ENCODE data around the gene ADARB2. TPM values are rescaled to one million over a fixed set of nuclear protein-coding genes. Genes with fewer than 3 reads are reported as not detected.

Gene ADARB2
- total RNA-seq, 2 experiments from 2014 or later: 0.28 to 0.40 TPM

DNA sequence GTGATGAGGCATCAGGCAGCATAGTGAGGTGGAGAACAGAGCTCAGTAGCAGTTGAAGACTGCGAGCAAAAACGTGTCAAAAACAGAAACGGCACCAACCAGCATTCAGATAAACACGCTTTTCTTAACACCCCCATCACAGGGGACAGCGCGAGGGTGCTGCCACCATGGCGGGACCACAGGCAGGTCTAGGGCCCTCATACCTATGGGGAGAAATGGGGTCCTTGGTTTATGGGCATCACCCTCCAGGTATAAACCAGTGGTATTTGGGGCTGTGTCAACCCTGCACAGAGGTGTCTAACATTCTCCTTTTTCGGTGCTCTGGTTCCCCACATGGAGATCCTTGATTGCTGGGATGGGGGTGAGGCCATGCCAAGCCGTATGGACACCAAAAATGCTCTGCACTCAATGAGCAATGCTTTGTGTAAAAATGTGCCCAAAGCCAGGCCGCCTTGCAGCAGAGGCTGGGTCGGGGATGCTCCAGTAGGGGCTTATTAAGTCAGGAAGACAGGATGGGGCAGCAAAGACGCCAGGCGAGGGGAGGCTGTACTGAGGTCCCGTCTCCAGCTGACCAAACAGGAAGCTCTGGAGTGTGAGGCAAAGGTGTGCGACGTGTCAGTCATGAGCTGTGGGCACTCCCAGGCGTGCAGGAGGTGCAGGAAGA is 489.6 kb downstream of the ADARB2 start:
- H3K9me3 Mint-ChIP-seq: peaks cover 7% of the 10 kb centered on the region
- H3K27me3 Mint-ChIP-seq: peaks cover 46% of the 10 kb centered on the region
- H3K27ac Mint-ChIP-seq: no peak overlapping the region
- peaks cover 3% of the 10 kb centered on the region for H3K4me1 Mint-ChIP-seq
- DNase-seq: no peak
- no peak overlapping the region for H3K4me3 Mint-ChIP-seq
- ATAC-seq (ENCODE audit: low read depth): no peak
- no peaks in the 10 kb centered on the region for H3K36me3 Mint-ChIP-seq
- POLR2A ChIA-PET: no interaction called here

- POLR2A ChIA-PET: no interaction called here
- peaks cover 7% of the 10 kb centered on the region for H3K9me3 Mint-ChIP-seq
- ATAC-seq (ENCODE audit: low read depth): no peak
These were observed 492.8 kb downstream of the ADARB2 start for GRCh38 chr10:1244493-1244892.

GRCh38 chr10:1243486-1244234 is 493.7 kb downstream of the ADARB2 start:
- POLR2A ChIA-PET: interaction anchor here (0.6 kb wide), 1 partner anchor 9 kb away, joined by 4 read pairs; no protein-coding TSS in a partner anchor
- peaks cover 2% of the 10 kb centered on the region for H3K36me3 Mint-ChIP-seq
- no peak overlapping the region for H3K4me3 Mint-ChIP-seq
- peaks cover 19% of the 10 kb centered on the region for H3K27me3 Mint-ChIP-seq
- DNase-seq (no peak), ATAC-seq (ENCODE audit: low read depth) (no peak)
- H3K4me1 Mint-ChIP-seq: peaks cover 9% of the 10 kb centered on the region
- peaks cover 7% of the 10 kb centered on the region for H3K9me3 Mint-ChIP-seq
- no peak overlapping the region for H3K27ac Mint-ChIP-seq

More at GRCh38 chr10:1244493-1244892, 492.8 kb downstream of the ADARB2 start:
- no peak for DNase-seq
- Mint-ChIP-seq H3K4me3 (no peak overlapping the region), H3K27ac (no peak overlapping the region), H3K4me1 (peaks cover 9% of the 10 kb centered on the region), H3K36me3 (peaks cover 2% of the 10 kb centered on the region), H3K27me3 (peaks cover 22% of the 10 kb centered on the region)

GRCh38 chr10:1242975-1243374 is 494.4 kb downstream of the ADARB2 start:
- DNase-seq (no peak), ATAC-seq (ENCODE audit: low read depth) (no peak)
- Mint-ChIP-seq H3K4me3 (no peak overlapping the region), H3K36me3 (peaks cover 2% of the 10 kb centered on the region), H3K27me3 (peaks cover 12% of the 10 kb centered on the region), H3K4me1 (peaks cover 8% of the 10 kb centered on the region), H3K27ac (no peak overlapping the region), H3K9me3 (peaks cover 7% of the 10 kb centered on the region)
- POLR2A ChIA-PET: no interaction called here

GRCh38 chr10:1241973-1242935 is 495.1 kb downstream of the ADARB2 start:
- H3K27ac Mint-ChIP-seq: no peak overlapping the region
- no peak for ATAC-seq (ENCODE audit: low read depth)
- no peak overlapping the region for H3K4me3 Mint-ChIP-seq
- H3K36me3 Mint-ChIP-seq: peaks cover 2% of the 10 kb centered on the region
- POLR2A ChIA-PET: no interaction called here
- H3K27me3 Mint-ChIP-seq: peaks cover 5% of the 10 kb centered on the region
- peaks cover 7% of the 10 kb centered on the region for H3K9me3 Mint-ChIP-seq
- peaks cover 6% of the 10 kb centered on the region for H3K4me1 Mint-ChIP-seq
- no peak for DNase-seq

DNA sequence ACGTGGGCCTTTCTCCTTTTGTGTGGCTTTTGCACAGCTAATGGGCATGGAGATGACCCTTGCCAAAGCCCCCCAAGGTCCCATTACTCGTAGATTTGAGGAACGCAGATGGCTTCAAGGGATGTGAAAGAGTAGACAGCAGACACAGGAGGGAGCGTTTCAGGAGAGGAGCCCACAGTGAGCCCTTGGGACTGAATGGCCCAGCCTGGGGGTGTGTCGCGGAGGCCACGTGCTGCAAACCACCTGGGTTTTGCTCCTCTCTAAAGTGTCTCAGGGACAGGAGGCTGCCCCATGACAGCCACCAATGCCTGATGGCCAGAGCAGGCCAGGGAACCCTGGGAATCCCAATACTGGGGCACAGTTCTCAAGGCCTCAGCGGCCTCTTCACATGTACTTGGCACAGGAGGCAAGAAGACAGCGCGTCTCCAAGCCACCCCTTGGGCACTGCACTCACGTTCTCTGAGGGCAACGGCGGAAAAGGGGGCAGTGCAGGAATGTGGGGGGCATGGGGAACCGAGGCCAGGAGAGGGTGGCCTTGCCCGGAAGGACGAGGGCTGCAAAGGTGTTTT is 495.9 kb downstream of the ADARB2 start:
- Mint-ChIP-seq H3K9me3 (peaks cover 6% of the 10 kb centered on the region), H3K4me1 (peaks cover 6% of the 10 kb centered on the region), H3K27me3 (peaks cover 5% of the 10 kb centered on the region), H3K4me3 (no peak overlapping the region), H3K27ac (peak overlapping the region; percentile 25), H3K36me3 (peaks cover 2% of the 10 kb centered on the region)
- DNase-seq: no peak
- POLR2A ChIA-PET: no interaction called here
- ATAC-seq (ENCODE audit: low read depth): no peak

GRCh38 chr10:1240341-1240775 is 497.0 kb downstream of the ADARB2 start:
- POLR2A ChIA-PET: no interaction called here
- Mint-ChIP-seq H3K9me3 (peaks cover 6% of the 10 kb centered on the region), H3K27me3 (peaks cover 5% of the 10 kb centered on the region), H3K4me3 (peak overlapping the region; percentile 94), H3K36me3 (peaks cover 2% of the 10 kb centered on the region), H3K4me1 (peaks cover 6% of the 10 kb centered on the region), H3K27ac (peak overlapping the region; percentile 97)
- no peak for DNase-seq
- peak; percentile 71 for ATAC-seq (ENCODE audit: low read depth)

DNA sequence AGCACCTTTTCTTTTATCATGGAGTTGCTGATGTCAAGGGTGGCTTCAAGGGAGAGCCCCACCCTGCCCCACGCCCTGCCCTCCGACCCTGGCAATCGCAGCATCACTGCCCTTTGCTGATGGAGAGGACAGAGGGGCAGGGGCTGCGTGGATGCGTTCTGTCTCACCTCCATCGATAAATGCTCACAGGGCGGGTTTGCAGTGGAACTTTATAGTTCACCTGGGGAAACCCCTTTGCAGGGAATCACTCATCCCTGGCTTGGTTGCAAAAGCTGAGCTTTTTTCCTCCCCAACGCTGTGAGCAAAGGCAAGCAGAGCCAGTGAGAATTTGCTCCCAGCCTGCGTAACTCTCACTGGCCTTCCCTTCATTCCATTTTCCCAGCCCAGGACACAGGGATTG is 504.3 kb downstream of the ADARB2 start:
- DNase-seq (no peak), ATAC-seq (ENCODE audit: low read depth) (no peak)
- Mint-ChIP-seq H3K27me3 (peaks cover 6% of the 10 kb centered on the region), H3K4me3 (no peak overlapping the region), H3K4me1 (no peaks in the 10 kb centered on the region), H3K9me3 (no peaks in the 10 kb centered on the region), H3K27ac (no peak overlapping the region), H3K36me3 (no peaks in the 10 kb centered on the region)
- POLR2A ChIA-PET: no interaction called here

DNA sequence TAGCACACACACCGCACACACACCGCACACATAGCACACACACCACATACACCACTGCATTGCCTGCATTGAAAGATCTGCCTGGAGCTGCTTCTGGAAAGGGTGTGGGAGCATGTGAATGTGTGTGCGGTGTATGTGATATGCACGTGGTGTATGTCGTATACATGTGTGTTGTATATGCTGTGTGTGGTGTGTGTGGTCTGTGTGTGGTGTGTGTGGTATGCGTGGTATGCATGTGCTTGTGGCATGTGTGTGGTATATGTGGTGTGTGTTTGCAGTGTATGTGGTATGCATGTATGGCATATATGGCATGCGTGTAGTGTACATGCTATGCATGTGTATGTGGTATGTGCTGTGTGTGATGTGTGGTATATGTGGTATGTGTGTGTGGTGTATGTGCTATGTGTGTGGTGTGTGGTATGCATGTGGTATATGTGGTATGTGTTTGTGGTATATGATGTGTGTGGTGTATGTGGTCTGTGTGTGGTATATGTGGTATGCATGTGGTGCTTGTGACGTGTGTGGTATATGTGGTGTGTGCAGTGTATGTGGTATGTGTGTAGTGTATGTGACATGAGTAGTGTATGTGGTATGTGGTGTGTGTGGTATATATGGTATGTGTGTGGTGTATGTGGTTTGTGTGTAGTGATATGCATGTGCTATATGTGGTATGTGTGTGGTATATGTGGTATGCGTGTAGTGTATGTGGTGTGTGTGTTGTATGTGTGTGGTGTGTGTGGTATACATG is 505.0 kb downstream of the ADARB2 start:
- Mint-ChIP-seq H3K4me1 (no peaks in the 10 kb centered on the region), H3K9me3 (no peaks in the 10 kb centered on the region), H3K27ac (no peak overlapping the region), H3K4me3 (no peak overlapping the region), H3K36me3 (no peaks in the 10 kb centered on the region), H3K27me3 (peaks cover 6% of the 10 kb centered on the region)
- ATAC-seq (ENCODE audit: low read depth) (no peak), DNase-seq (no peak)
- POLR2A ChIA-PET: no interaction called here

GRCh38 chr10:1230592-1231275 is 506.6 kb downstream of the ADARB2 start:
- POLR2A ChIA-PET: no interaction called here
- ATAC-seq (ENCODE audit: low read depth) (no peak), DNase-seq (no peak)
- H3K27ac Mint-ChIP-seq: no peak overlapping the region
- H3K9me3 Mint-ChIP-seq: no peaks in the 10 kb centered on the region
- H3K4me3 Mint-ChIP-seq: no peak overlapping the region
- peaks cover 6% of the 10 kb centered on the region for H3K27me3 Mint-ChIP-seq
- H3K4me1 Mint-ChIP-seq: no peaks in the 10 kb centered on the region
- H3K36me3 Mint-ChIP-seq: no peaks in the 10 kb centered on the region

DNA sequence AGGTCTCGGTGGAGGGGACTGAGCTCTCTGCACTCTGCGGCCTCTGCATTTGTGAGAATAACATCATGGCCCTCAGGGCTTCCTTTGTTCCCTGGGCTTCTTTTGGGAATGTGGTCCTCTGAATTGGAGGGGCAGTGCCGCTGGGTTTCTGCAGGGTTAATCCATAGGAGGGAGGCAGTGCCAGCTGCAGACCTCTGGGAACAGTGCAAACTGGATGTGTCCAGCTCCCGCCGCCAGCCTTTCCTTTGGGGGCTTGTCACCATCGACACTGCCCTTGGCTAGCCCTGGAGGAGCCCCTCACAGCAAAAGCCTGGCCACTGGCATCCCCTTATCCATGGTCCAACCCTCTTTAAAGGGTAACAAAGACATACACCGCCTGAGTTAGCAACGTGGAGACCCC is 507.2 kb downstream of the ADARB2 start:
- no peaks in the 10 kb centered on the region for H3K4me1 Mint-ChIP-seq
- H3K27me3 Mint-ChIP-seq: peaks cover 6% of the 10 kb centered on the region
- no peak for DNase-seq
- H3K36me3 Mint-ChIP-seq: no peaks in the 10 kb centered on the region
- H3K9me3 Mint-ChIP-seq: no peaks in the 10 kb centered on the region
- H3K4me3 Mint-ChIP-seq: no peak overlapping the region
- no peak for ATAC-seq (ENCODE audit: low read depth)
- POLR2A ChIA-PET: no interaction called here
- no peak overlapping the region for H3K27ac Mint-ChIP-seq

DNA sequence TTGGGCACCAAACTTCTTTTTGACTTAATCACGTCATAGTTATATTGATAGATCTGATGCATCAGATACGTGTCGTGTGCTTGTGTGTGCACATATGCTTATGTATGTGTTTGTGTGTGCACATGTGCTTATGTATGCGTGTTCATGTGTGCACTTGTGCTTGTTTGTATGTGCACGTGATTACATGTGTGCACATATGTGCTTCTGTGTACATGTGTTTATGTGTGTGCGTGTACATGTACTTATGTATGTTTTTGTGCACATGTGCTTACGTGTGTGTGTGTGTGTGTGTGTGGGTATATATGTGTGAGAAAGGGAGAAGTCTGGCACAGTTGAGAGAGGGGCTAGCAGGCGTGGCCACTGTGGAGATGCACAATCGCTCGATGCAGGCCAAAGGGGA is 507.8 kb downstream of the ADARB2 start:
- Mint-ChIP-seq H3K27ac (peak overlapping the region; percentile 30), H3K27me3 (peaks cover 8% of the 10 kb centered on the region), H3K9me3 (no peaks in the 10 kb centered on the region), H3K4me3 (no peak overlapping the region), H3K4me1 (no peaks in the 10 kb centered on the region), H3K36me3 (no peaks in the 10 kb centered on the region)
- no peak for DNase-seq
- ATAC-seq (ENCODE audit: low read depth): no peak
- POLR2A ChIA-PET: no interaction called here

All from activated naive CD8-positive, alpha-beta T cell treated with anti-CD3 and anti-CD28 coated beads, Interleukin-2, amount 10 ng/mL, durations not matched to agents 7 days and 5 days (primary cell).